ENCODE results near the gene TBC1D4. TPM values are rescaled to one million over a fixed set of nuclear protein-coding genes. Genes with fewer than 3 reads are reported as not detected.

Gene TBC1D4
- total RNA-seq, 1 donor from 2014 or later, result 47.1 TPM

DNA sequence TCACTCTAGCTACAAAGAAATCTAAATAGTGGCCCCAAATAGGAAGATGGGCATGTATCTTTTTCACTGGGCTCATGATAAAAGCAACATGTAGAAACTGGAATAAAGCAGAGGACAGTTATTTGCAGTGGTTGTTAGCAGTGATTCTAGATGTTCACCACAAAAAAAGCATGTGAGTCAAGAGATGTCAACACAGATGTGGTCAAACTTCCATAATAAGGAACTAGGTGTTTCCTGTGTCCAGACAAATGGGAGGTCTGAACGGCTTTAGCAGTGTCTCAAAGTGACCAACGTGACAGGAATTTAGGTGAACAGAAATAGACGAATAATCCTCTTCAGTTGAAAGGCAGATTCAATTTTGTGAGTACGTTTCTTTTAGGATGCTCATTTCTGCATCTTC is 162.7 kb downstream of the TBC1D4 start:
- TF ChIP-seq, protein P1, sequence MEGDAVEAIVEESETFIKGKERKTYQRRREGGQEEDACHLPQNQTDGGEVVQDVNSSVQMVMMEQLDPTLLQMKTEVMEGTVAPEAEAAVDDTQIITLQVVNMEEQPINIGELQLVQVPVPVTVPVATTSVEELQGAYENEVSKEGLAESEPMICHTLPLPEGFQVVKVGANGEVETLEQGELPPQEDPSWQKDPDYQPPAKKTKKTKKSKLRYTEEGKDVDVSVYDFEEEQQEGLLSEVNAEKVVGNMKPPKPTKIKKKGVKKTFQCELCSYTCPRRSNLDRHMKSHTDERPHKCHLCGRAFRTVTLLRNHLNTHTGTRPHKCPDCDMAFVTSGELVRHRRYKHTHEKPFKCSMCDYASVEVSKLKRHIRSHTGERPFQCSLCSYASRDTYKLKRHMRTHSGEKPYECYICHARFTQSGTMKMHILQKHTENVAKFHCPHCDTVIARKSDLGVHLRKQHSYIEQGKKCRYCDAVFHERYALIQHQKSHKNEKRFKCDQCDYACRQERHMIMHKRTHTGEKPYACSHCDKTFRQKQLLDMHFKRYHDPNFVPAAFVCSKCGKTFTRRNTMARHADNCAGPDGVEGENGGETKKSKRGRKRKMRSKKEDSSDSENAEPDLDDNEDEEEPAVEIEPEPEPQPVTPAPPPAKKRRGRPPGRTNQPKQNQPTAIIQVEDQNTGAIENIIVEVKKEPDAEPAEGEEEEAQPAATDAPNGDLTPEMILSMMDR (conservative IDR thresholded peaks at IDR 0.05), result no peak
- no peak for DNase-seq (ENCODE audit: extremely low spot score, unreplicated experiment)
- Mint-ChIP-seq H3K9me3 (no peaks in the 10 kb centered on the region), H3K27ac (no peak overlapping the region), H3K4me3 (no peak overlapping the region), H3K27me3 (no peaks in the 10 kb centered on the region), H3K36me3 (peaks cover 15% of the 10 kb centered on the region), H3K4me1 (ENCODE audit: unreplicated experiment) (peaks cover 3% of the 10 kb centered on the region)

DNA sequence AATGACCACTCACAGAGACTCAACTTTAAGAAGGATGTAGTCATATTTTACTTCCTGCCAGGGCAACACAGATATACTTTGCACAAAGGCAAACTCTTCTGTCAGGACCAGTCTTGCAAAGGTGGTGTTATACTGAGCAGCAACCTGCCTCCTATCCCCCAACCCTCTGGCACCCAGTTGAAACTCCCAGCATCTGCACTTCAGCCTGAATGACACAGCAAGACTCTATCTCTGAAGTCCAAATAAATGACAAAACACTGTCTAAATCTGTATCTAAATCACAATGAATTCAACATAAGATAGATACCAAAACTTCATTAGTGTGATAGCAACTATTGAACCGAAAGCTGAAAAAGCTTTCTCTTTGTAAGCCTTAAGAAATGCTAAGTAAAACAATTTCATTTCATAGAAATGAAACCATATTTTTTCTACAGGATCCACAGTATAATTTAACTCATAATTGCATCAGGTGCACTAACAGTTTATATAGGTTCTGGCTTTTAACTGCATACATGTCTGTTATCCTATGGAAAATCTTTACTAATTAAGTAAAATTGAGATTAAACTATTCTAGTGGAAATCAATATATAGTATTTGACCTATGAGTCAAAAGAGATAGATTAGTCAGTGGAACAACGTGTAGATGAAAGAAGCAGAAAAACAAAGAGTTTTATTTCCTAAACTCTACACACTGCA is 163.7 kb downstream of the TBC1D4 start:
- Mint-ChIP-seq H3K27ac (no peak overlapping the region), H3K36me3 (peaks cover 10% of the 10 kb centered on the region), H3K27me3 (no peaks in the 10 kb centered on the region), H3K9me3 (no peaks in the 10 kb centered on the region), H3K4me3 (no peak overlapping the region), H3K4me1 (ENCODE audit: unreplicated experiment) (no peaks in the 10 kb centered on the region)
- no peak for DNase-seq (ENCODE audit: extremely low spot score, unreplicated experiment)
- TF ChIP-seq, protein P1 (conservative IDR thresholded peaks at IDR 0.05), result no peak

DNA sequence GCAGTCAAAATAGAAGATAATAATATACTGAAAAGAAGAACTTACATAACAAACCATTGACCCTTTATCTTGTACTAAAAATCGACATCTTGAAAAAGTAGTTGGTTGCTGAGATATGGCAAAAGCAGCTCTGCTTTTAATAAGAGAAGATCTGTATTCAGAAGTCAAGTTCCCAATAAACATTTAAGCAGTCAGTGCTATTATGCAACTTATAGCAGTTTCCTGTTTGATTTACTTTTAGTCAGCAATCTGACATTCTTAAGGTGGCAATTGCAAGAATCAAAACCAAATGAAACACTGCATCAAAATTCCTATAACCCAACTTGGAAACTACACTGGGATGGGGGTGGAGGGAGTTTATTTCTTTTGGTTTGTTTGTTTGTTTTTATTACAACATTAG is 165.5 kb downstream of the TBC1D4 start:
- TF ChIP-seq, protein P1 (conservative IDR thresholded peaks at IDR 0.05), result no peak
- Mint-ChIP-seq H3K36me3 (peaks cover 9% of the 10 kb centered on the region), H3K9me3 (no peaks in the 10 kb centered on the region), H3K27ac (no peak overlapping the region), H3K4me1 (ENCODE audit: unreplicated experiment) (no peaks in the 10 kb centered on the region), H3K4me3 (no peak overlapping the region), H3K27me3 (no peaks in the 10 kb centered on the region)
- DNase-seq (ENCODE audit: extremely low spot score, unreplicated experiment), result no peak

DNA sequence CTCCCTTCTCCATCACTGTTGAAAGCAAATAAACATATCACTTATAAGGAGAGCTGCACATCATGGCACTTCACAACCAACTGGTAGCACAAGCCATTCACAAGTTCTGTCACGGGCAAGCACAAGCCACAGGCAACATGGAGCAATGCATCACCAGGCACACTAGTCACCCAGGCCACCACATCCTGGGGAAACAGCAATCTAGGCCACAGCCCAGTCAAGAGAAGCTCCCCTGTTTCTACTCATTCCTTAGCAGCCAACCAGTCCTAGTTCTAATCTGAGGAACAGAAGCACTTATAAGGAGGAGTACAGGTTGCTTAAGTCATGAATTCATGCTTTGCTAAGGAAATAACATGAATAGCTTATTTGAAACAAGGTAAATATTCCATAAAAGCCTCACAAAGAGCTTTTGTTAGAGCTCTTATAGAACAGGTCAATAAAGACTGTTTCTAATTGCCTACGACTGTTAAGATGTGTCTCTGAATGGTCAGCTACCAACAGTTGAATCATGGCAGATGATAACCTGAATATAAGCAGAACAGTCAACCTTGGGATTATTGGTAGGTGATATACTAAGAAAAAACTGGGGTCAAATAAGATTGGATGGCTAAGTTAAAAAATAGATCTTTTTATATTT is 169.0 kb downstream of the TBC1D4 start:
- no peaks in the 10 kb centered on the region for H3K9me3 Mint-ChIP-seq
- no peak for DNase-seq (ENCODE audit: extremely low spot score, unreplicated experiment)
- no peak overlapping the region for H3K27ac Mint-ChIP-seq
- H3K4me3 Mint-ChIP-seq, result no peak overlapping the region
- H3K27me3 Mint-ChIP-seq, result no peaks in the 10 kb centered on the region
- peaks cover 13% of the 10 kb centered on the region for H3K36me3 Mint-ChIP-seq
- H3K4me1 Mint-ChIP-seq (ENCODE audit: unreplicated experiment), result no peaks in the 10 kb centered on the region
- TF ChIP-seq, protein P1 (conservative IDR thresholded peaks at IDR 0.05), result no peak

DNA sequence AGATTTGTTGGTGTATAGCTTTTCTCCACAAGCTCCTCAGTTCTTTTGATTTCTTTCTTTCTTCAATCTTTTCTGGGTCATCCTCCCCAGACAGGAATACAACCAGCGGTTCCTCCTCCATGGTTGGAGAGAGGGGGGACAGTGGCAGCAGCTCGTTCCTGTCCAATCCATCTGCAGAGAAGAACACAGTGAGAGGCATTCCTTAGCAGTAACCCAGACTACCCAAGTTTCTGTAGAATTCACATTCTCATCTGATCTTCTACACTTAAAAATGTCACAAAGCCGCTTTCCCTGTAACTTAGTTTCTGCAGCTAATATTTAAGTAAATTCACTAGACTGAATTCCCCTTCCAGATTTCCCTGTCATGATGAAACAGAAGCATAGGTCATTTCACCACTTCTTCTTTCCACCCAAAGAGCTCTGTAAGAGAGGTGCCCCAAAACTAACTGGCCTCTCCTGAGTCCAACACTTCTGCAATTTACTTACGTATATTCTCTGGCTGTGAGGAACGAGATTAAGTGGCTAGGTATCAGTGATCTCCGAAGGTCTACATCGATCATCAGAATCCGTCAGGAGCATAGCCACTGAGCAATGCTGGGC is 171.9 kb downstream of the TBC1D4 start:
- DNase-seq (ENCODE audit: extremely low spot score, unreplicated experiment), result no peak
- peaks cover 23% of the 10 kb centered on the region for H3K36me3 Mint-ChIP-seq
- no peak overlapping the region for H3K4me3 Mint-ChIP-seq
- no peaks in the 10 kb centered on the region for H3K9me3 Mint-ChIP-seq
- H3K27me3 Mint-ChIP-seq, result no peaks in the 10 kb centered on the region
- no peak overlapping the region for H3K27ac Mint-ChIP-seq
- H3K4me1 Mint-ChIP-seq (ENCODE audit: unreplicated experiment), result no peaks in the 10 kb centered on the region
- TF ChIP-seq, protein P1 (conservative IDR thresholded peaks at IDR 0.05), result no peak

All from type B pancreatic cell (in vitro differentiated cells).